DOHH2 (cell line): ENCODE data around the gene ERCC4.

Experiments
- H3F3A ChIP-seq: fragments of 200-600 bp; sonication (generic), shearing (Covaris generic); 2 replicates; pipeline ENCODE4 v1.6.0; 2016; ENCODE audit warnings: antibody characterized with exemption, mild to moderate bottlenecking; ENCODE audit not compliant: control insufficient read depth, insufficient read depth
- H3K27ac ChIP-seq: fragments of 200-600 bp; sonication (generic); 2 replicates; pipeline ENCODE4 v1.5.1; 2014; ENCODE audit warnings: low read depth, mild to moderate bottlenecking, low read length, moderate library complexity
- H3K27me3 ChIP-seq: fragments of 200-600 bp; sonication (generic); 2 replicates; pipeline ENCODE4 v1.6.1; 2014; ENCODE audit warnings: mild to moderate bottlenecking, low read length, mixed read lengths; ENCODE audit not compliant: control insufficient read depth
- H3K36me3 ChIP-seq: fragments of 200-600 bp; sonication (generic); 2 replicates; pipeline ENCODE4 v1.6.1; 2014; ENCODE audit warnings: mild to moderate bottlenecking, low read length, moderate library complexity, mixed read lengths; ENCODE audit not compliant: control insufficient read depth
- H3K4me1 ChIP-seq: fragments of 200-600 bp; sonication (generic); 2 replicates; pipeline ENCODE4 v1.6.1; 2014; ENCODE audit warnings: mild to moderate bottlenecking, low read length, mixed read lengths; ENCODE audit not compliant: control insufficient read depth
- H3K4me2 ChIP-seq: fragments of 200-600 bp; sonication (generic); 2 replicates; pipeline ENCODE4 v1.6.0; 2014; ENCODE audit warnings: mild to moderate bottlenecking, low read length, moderate library complexity
- H3K4me3 ChIP-seq: fragments of 200-600 bp; sonication (generic); 2 replicates; pipeline ENCODE4 v1.5.1; 2014; ENCODE audit warnings: mild to moderate bottlenecking, low read length, mixed read lengths
- H3K79me2 ChIP-seq: fragments of 200-600 bp; sonication (generic); 2 replicates; pipeline ENCODE4 v1.6.1; 2014; ENCODE audit warnings: mild to moderate bottlenecking, low read length, mixed read lengths; ENCODE audit not compliant: control insufficient read depth
- H3K9me2 ChIP-seq: fragments of 200-600 bp; sonication (generic); replicated peaks from 2 replicates; pipeline ENCODE4 v1.6.1; 2014; ENCODE audit warnings: mild to moderate bottlenecking, low read length, mixed read lengths; ENCODE audit not compliant: control insufficient read depth
- H3K9me3 ChIP-seq: fragments of 200-600 bp; sonication (generic); 2 replicates; pipeline ENCODE4 v1.6.1; 2014; ENCODE audit warnings: antibody characterized with exemption, low read length, mixed read lengths; ENCODE audit not compliant: control insufficient read depth, insufficient read depth
- H4K20me1 ChIP-seq: fragments of 200-600 bp; sonication (generic); 2 replicates; pipeline ENCODE4 v1.6.0; 2014; ENCODE audit warnings: low read depth, mild to moderate bottlenecking, antibody characterized with exemption, low read length, moderate library complexity; ENCODE audit not compliant: control insufficient read depth, insufficient read depth
- CTCF ChIP-seq: fragments of 200-600 bp; sonication (generic); IDR thresholded peaks from one replicate; pipeline ENCODE4 v1.5.1; 2014; ENCODE audit warnings: antibody characterized with exemption, mild to moderate bottlenecking, low read depth, low read length; ENCODE audit not compliant: poor library complexity, severe bottlenecking
- EZH2phosphoT487 ChIP-seq: fragments of 200-600 bp; sonication (generic); IDR thresholded peaks from 2 replicates; pipeline ENCODE4 v1.6.1; 2017; ENCODE audit warnings: borderline replicate concordance, mild to moderate bottlenecking, antibody characterized with exemption, low read length, moderate library complexity, mixed read lengths

ERCC4 gene

GRCh38 chr16:13969711-13970110 is 49.8 kb downstream of the ERCC4 start:
- no peak overlapping the region for H3K4me2 ChIP-seq
- H3K9me3 ChIP-seq, result no peaks in the 10 kb centered on the region
- H3K4me3 ChIP-seq, result no peak overlapping the region
- H3K4me1 ChIP-seq, result no peaks in the 10 kb centered on the region
- H3K79me2 ChIP-seq, result no peaks in the 10 kb centered on the region
- H3K27ac ChIP-seq, result no peak overlapping the region
- H3K9me2 ChIP-seq, result no peaks in the 10 kb centered on the region
- H3K27me3 ChIP-seq, result peaks cover 4% of the 10 kb centered on the region; the same call in 1 of the 2 replicates
- no peaks in the 10 kb centered on the region for H4K20me1 ChIP-seq
- TF ChIP-seq EZH2phosphoT487, result no peak
- no peak for TF ChIP-seq CTCF
- no peaks in the 10 kb centered on the region for H3K36me3 ChIP-seq
- no peaks in the 10 kb centered on the region for H3F3A ChIP-seq

- no peaks in the 10 kb centered on the region for H3K4me1 ChIP-seq
- peaks cover 4% of the 10 kb centered on the region; the same call in 1 of the 2 replicates for H3K27me3 ChIP-seq
- H3K79me2 ChIP-seq, result no peaks in the 10 kb centered on the region
- TF ChIP-seq CTCF (no peak), EZH2phosphoT487 (no peak)
- H4K20me1 ChIP-seq, result no peaks in the 10 kb centered on the region
- no peaks in the 10 kb centered on the region for H3K36me3 ChIP-seq
- no peak overlapping the region for H3K27ac ChIP-seq
- H3K9me2 ChIP-seq, result no peaks in the 10 kb centered on the region
- no peak overlapping the region for H3K4me2 ChIP-seq
- H3K9me3 ChIP-seq, result no peaks in the 10 kb centered on the region
- no peaks in the 10 kb centered on the region for H3F3A ChIP-seq
- H3K4me3 ChIP-seq, result no peak overlapping the region
Measured at GRCh38 chr16:13970708-13971422, 50.9 kb downstream of the ERCC4 start.

- H3K9me3 ChIP-seq, result no peaks in the 10 kb centered on the region
- H3K9me2 ChIP-seq, result no peaks in the 10 kb centered on the region
- no peak overlapping the region for H3K4me3 ChIP-seq
- no peaks in the 10 kb centered on the region for H3F3A ChIP-seq
- no peaks in the 10 kb centered on the region for H3K4me1 ChIP-seq
- H4K20me1 ChIP-seq, result no peaks in the 10 kb centered on the region
- no peaks in the 10 kb centered on the region for H3K27me3 ChIP-seq
- no peak overlapping the region for H3K27ac ChIP-seq
- no peaks in the 10 kb centered on the region for H3K36me3 ChIP-seq
- H3K79me2 ChIP-seq, result no peaks in the 10 kb centered on the region
- H3K4me2 ChIP-seq, result no peak overlapping the region
- no peak for TF ChIP-seq EZH2phosphoT487
- no peak for TF ChIP-seq CTCF
Measured at GRCh38 chr16:13973321-13974023, 53.5 kb downstream of the ERCC4 start.
